Neural cell (in vitro differentiated cells): ENCODE results near the gene SDK1.

ENCODE experiments used
- CTCF ChIP-seq: fragments of 450-650 bp; IDR thresholded peaks from 2 replicates; pipeline ENCODE4 v1.5.1; 2014; ENCODE audit warnings: antibody characterized with exemption, mild to moderate bottlenecking, moderate library complexity; ENCODE audit not compliant: poor library complexity, severe bottlenecking
- EP300 ChIP-seq: fragments of 450-650 bp; conservative IDR thresholded peaks from 2 replicates; pipeline ENCODE4 v1.6.1; 2014; ENCODE audit warnings: antibody characterized with exemption, mild to moderate bottlenecking, moderate library complexity; ENCODE audit not compliant: poor library complexity, severe bottlenecking
- EZH2 ChIP-seq: fragments of 200-600, 300-800 bp; shearing (Covaris generic), sonication (generic); IDR thresholded peaks from 2 replicates; pipeline ENCODE4 v1.6.1; 2014; ENCODE audit warnings: antibody characterized with exemption, low read length, borderline replicate concordance, mild to moderate bottlenecking; ENCODE audit not compliant: insufficient read depth, poor library complexity, severe bottlenecking
- MXI1 ChIP-seq: fragments of 450-650 bp; conservative IDR thresholded peaks from 2 replicates; pipeline ENCODE4 v1.6.1; 2014; ENCODE audit warnings: antibody characterized with exemption, mild to moderate bottlenecking; ENCODE audit not compliant: poor library complexity, severe bottlenecking
- REST ChIP-seq: IDR thresholded peaks from 2 replicates; pipeline ENCODE4 v1.6.1; 2012; ENCODE audit warnings: borderline replicate concordance
- TAF1 ChIP-seq: IDR thresholded peaks from 2 replicates; pipeline ENCODE4 v1.6.1; 2012; ENCODE audit warnings: low read depth

GRCh38 chr7:3964980-3965606 is 664.0 kb downstream of the SDK1 start:
- no peak for TF ChIP-seq EP300
- TF ChIP-seq REST = no peak
- TF ChIP-seq EZH2 = no peak
- no peak for TF ChIP-seq CTCF
- no peak for TF ChIP-seq MXI1
- no peak for TF ChIP-seq TAF1
